GM10266 (cell line): ENCODE measurements around the gene IL1RAPL1.
A peak's percentile ranks its signal among the peaks of the same experiment; 100 is the strongest.

Experiments used
- DNase-seq: peaks from one replicate; pipeline ENCODE4 v3.0.0; 2012; ENCODE audit errors: extremely low spot score
- CTCF ChIP-seq: IDR thresholded peaks from 2 replicates; pipeline ENCODE4 v1.5.1; 2012; ENCODE audit warnings: mild to moderate bottlenecking, low read depth; ENCODE audit not compliant: control insufficient read depth, insufficient read depth; ENCODE audit errors: missing control alignments

IL1RAPL1 gene

DNA sequence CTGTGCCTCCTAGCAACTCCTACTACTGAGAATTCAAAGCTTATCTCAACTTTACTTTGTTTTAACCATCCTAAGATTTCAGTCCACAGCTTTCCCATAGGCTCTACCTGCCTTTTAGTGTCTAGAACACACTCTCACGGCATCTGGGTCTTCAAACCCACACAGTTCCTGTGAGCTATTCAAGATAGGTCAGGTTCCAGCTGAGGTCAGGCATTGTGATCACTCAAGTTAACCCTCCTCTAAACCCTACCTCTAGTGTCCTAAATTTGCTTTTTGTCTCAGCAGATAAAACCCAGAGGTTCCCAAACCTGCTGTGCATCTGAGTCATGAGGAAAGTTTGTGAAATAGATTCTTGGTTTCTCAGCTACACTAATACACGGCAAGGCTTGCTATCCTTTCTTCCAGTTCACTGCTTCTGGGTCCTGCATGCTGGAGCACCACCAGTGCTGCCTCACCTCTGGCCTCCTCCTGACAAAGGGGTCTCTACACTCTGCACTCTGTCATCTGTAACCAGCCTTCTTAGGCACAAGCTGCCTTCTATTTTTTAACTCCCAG is 1303.5 kb downstream of the IL1RAPL1 start:
- no peak for TF ChIP-seq CTCF
- DNase-seq, result no peak

DNA sequence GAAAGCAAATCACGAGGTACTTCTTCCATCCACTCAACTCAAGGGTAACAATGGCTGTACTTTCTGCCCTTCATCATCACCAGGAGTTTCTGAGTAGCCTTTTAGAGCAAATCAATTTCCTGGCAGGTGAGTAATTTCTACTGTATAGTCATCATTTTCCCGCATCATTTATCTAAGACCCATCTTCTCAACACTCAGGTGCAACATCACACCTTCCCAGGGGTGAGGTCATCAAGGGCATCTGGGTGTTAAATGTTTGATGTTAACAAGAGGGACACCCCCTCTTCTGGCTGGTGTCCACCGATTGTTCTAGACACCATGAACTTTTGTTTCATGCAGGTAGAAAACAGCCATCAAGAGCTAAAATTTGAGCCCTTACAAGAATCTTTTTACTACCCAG is 1314.8 kb downstream of the IL1RAPL1 start:
- TF ChIP-seq CTCF, result no peak
- no peak for DNase-seq

DNA sequence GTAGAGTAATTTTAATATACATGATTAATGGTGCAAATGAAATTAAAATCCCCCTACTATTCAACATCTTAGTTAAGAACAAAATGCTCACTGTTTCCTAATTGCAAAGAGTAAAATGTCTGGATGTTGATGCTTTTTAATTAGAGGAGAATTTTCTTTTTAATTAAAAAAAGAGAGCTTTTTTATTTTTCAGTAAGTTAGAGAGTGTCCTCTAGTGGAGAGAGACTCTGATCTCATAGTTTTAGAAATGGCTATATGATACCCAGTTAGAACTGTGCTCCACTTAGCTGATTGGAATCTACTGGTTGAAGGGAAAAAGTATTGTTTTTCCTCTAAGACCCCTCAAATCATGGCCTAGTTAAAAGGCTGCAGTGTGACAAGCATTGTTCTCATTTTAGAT is 1316.1 kb downstream of the IL1RAPL1 start:
- peak; percentile 21 for TF ChIP-seq CTCF
- no peak for DNase-seq

- no peak for TF ChIP-seq CTCF
- no peak for DNase-seq
These were observed 1324.4 kb downstream of the IL1RAPL1 start for GRCh38 chrX:29911673-29912072.

- TF ChIP-seq CTCF, result no peak
These were observed 1326.4 kb downstream of the IL1RAPL1 start for GRCh38 chrX:29913647-29914046.

DNA sequence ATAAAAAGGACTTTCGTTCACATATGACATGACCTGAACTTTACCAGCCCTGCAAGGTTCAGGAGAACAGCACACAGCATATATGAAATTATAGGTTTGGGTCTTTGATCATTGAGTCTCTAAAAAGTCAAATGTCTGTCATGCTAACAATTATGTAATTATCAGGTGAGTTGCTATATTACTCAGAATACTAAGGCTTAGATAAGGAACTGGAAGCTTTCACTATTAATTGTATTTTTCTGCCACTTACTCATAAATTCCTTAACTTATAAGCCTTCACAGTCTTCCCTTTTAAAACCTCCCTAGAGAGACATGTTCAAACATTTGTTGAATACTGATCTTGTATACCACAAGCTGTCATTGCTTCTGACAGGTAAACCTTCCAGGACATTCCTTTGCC is 1335.4 kb downstream of the IL1RAPL1 start:
- no peak for TF ChIP-seq CTCF
- DNase-seq, result no peak

More at GRCh38 chrX:29913647-29914046, 1326.4 kb downstream of the IL1RAPL1 start:
- DNase-seq, result no peak

DNA sequence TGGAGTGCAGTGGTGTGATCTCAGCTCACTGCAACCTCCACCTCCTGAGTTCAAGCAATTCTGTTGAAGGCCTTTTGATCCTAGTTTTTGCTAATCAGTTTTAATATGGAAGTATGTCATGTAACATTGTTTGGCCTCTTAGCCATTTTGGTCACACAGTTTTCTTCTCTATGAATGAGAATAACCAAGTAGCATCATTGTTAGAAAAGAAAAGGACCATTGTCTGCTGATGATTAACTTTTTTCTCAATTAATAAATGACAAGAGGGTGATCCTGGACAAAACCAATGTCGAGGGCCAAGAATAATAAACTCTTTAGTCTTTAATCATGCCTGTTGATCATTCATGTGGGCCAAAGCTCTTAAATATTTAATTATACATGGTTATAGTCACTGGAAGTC is 1338.8 kb downstream of the IL1RAPL1 start:
- TF ChIP-seq CTCF, result no peak
- DNase-seq, result no peak
